Esophagus muscularis mucosa (tissue), 3 donors: ENCODE results near the gene HOXD9.

Source experiments
- POLR2A ChIP-seq: fragments of 450-650 bp; IDR thresholded peaks from one replicate; pipeline ENCODE4 v1.6.1; 2017; ENCODE audit warnings: antibody characterized with exemption, moderate library complexity, mild to moderate bottlenecking, low read depth
- POLR2AphosphoS5 ChIP-seq, 2 donors: sonication (generic); formaldehyde crosslinking; IDR thresholded peaks; one replicate each; pipeline ENCODE4 v1.6.1; 2017; ENCODE audit warnings: antibody characterized with exemption in 2 of 2
- TF ChIP-seq, protein P1 (sequence below), 3 experiments: fragments of 200-600 bp in 2 of 3; fragments of 450-650 bp in 1 of 3; sonication (generic) in 2 of 3; IDR thresholded peaks; one replicate each; pipeline ENCODE4 v1.5.1; 2017 to 2019; ENCODE audit warnings: antibody characterized with exemption in 3 of 3, mild to moderate bottlenecking in 2 of 3, moderate library complexity in 1 of 3

DNA sequence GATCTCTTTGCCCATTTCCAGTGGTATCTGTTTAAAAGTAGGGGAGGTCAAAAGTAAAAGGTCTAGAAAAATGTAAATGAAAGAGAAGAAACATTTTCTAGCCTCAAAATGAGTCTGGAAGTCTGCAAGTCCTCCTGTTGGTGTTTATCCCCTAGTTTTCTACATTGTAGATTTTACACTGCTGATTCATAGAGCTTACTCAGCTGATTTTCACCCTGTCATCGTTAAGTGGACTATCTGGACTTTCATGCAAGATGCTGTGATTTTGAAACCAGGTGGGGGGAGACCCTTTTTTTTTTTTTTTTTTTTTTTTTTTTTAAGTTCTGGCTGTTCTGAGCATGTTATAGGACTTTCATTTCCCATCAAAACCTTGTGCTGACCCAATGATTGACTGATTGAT is 44.9 kb downstream of the HOXD9 start:
- TF ChIP-seq, protein P1, sequence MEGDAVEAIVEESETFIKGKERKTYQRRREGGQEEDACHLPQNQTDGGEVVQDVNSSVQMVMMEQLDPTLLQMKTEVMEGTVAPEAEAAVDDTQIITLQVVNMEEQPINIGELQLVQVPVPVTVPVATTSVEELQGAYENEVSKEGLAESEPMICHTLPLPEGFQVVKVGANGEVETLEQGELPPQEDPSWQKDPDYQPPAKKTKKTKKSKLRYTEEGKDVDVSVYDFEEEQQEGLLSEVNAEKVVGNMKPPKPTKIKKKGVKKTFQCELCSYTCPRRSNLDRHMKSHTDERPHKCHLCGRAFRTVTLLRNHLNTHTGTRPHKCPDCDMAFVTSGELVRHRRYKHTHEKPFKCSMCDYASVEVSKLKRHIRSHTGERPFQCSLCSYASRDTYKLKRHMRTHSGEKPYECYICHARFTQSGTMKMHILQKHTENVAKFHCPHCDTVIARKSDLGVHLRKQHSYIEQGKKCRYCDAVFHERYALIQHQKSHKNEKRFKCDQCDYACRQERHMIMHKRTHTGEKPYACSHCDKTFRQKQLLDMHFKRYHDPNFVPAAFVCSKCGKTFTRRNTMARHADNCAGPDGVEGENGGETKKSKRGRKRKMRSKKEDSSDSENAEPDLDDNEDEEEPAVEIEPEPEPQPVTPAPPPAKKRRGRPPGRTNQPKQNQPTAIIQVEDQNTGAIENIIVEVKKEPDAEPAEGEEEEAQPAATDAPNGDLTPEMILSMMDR (IDR thresholded peaks at IDR 0.05): no peak
- no peak for TF ChIP-seq POLR2A
- no peak for TF ChIP-seq POLR2AphosphoS5 (IDR thresholded peaks at IDR 0.05)
